ENCODE results near the gene NR5A2.

NR5A2 gene

DNA sequence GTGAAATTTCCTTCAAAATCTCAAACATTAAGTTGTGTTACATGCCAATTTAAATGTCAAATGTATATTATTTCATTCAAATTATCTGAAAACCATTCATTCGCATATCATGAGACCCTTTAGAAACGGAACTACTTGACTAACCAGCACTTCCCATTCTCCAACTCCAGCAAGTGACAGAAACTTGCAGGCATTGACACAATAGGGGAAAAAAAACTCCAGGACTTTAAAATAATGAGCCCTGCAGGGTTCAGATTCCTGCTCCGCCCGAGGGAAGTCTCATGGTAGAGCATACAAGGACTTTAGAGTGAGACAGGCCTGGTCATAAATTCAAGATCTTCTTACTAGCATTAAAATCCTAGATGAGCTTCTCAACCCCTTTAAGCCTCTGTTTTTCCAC is 138.9 kb downstream of the NR5A2 start:
- TF ChIP-seq, protein P1, sequence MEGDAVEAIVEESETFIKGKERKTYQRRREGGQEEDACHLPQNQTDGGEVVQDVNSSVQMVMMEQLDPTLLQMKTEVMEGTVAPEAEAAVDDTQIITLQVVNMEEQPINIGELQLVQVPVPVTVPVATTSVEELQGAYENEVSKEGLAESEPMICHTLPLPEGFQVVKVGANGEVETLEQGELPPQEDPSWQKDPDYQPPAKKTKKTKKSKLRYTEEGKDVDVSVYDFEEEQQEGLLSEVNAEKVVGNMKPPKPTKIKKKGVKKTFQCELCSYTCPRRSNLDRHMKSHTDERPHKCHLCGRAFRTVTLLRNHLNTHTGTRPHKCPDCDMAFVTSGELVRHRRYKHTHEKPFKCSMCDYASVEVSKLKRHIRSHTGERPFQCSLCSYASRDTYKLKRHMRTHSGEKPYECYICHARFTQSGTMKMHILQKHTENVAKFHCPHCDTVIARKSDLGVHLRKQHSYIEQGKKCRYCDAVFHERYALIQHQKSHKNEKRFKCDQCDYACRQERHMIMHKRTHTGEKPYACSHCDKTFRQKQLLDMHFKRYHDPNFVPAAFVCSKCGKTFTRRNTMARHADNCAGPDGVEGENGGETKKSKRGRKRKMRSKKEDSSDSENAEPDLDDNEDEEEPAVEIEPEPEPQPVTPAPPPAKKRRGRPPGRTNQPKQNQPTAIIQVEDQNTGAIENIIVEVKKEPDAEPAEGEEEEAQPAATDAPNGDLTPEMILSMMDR (IDR thresholded peaks at IDR 0.05; ENCODE audit: extremely low read depth, insufficient read depth, missing control alignments): no peak
- DNase-seq (ENCODE audit: low spot score): no peak
- in situ Hi-C loops (cut with MboI; ENCODE audit: low pct_unique_long_range_greater_than_20kb, low sequenced_read_pairs, unreplicated experiment): no loop called here

DNA sequence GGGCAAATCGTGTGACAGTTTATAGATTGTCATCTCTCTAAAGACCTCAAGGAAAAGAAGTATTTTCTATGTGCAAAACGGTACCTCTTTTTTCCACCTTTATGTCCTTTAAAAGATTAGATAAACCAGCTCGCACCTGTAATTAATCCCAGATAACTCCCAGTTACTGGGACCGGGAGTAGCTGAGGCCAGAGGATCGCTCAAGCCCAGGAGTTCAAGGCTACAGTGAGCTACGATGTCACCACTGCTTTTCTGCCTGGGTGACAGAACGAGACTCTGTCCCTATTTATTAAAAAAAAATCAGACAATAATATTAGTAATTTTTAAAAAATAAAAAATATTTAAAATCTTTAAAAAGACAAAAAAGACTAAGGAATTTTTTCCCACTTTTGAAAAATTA is 141.4 kb downstream of the NR5A2 start:
- in situ Hi-C loops (cut with MboI; ENCODE audit: low pct_unique_long_range_greater_than_20kb, low sequenced_read_pairs, unreplicated experiment): no loop called here
- no peak for DNase-seq (ENCODE audit: low spot score)
- TF ChIP-seq, protein P1 (IDR thresholded peaks at IDR 0.05; ENCODE audit: extremely low read depth, insufficient read depth, missing control alignments): no peak

DNA sequence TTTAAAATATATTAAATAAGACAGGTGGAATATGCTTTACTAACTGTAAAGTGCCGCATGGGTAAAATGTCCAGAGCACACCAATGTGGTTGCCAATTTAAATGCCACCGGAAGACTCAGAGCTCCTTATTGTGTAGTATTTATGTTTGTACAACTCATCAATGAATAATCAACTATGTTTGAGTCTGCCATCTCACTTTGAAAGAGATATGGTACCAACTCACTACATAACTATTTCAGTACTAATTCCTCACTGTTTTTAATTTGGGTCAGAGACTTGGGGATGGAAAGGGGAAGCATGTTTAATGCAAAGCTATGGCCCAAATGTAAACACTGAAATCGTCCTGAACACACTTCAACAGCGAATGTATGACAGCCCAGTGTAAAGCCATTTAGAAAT is 144.8 kb downstream of the NR5A2 start:
- no peak for DNase-seq (ENCODE audit: low spot score)
- in situ Hi-C loops (cut with MboI; ENCODE audit: low pct_unique_long_range_greater_than_20kb, low sequenced_read_pairs, unreplicated experiment): no loop called here
- TF ChIP-seq, protein P1 (IDR thresholded peaks at IDR 0.05; ENCODE audit: extremely low read depth, insufficient read depth, missing control alignments): no peak

DNA sequence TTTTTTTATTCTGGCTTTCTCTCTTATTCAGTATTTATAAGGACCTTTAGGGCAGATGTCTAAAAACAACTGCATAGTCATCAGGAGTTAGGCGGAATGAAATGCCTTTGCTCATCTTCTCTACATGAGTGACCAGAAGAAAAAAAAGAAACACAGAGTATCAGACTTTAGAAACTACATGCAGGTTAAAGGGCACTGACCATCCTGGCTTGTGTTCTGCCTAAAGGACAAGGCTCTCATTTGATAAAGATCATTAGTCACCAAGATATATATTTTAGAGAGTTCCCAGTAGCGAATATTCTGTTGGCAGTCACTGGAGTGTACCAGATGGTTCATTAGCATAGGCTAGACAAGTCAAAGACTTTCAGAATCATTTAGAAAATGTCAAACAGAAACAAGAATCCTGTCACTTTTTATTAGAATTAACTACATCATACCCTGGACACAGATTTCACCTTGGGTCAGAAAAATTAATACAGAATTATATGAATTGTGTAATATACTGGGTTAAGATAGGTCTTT is 145.6 kb downstream of the NR5A2 start:
- TF ChIP-seq, protein P1 (IDR thresholded peaks at IDR 0.05; ENCODE audit: extremely low read depth, insufficient read depth, missing control alignments): no peak
- in situ Hi-C loops (cut with MboI; ENCODE audit: low pct_unique_long_range_greater_than_20kb, low sequenced_read_pairs, unreplicated experiment): no loop called here
- DNase-seq (ENCODE audit: low spot score): no peak

DNA sequence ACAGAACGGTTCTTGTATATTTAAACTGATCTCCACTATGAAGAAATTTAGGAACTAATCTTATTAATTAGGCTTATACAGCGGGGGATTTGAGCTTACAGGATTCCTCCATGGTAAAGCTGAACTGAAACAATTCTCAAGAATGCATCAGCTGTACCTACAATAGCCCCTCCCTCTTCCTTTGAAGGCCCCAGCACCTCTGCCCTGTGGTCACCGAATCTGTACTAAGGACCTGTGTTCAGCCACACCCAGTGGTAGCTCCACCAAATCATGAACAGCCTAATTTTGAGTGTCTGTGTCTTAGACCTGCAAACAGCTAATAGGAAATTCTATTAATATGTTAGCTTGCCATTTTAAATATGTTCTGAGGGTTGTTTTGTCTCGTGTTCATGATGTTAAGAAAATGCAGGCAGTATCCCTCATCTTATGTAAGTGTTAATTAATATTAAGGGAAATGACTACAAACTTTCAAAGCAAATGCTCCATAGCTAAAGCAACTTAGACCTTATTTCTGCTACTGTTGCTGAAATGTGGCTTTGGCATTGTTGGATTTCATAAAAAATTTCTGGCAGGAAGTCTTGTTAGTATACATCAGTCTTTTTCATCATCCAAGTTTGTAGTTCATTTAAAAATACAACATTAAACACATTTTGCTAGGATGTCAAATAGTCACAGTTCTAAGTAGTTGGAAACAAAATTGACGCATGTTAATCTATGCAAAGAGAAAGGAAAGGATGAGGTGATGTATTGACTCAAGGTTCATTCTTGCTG is 147.2 kb downstream of the NR5A2 start:
- TF ChIP-seq, protein P1 (IDR thresholded peaks at IDR 0.05; ENCODE audit: extremely low read depth, insufficient read depth, missing control alignments): no peak
- DNase-seq (ENCODE audit: low spot score): no peak
- in situ Hi-C loops (cut with MboI; ENCODE audit: low pct_unique_long_range_greater_than_20kb, low sequenced_read_pairs, unreplicated experiment): no loop called here

DNA sequence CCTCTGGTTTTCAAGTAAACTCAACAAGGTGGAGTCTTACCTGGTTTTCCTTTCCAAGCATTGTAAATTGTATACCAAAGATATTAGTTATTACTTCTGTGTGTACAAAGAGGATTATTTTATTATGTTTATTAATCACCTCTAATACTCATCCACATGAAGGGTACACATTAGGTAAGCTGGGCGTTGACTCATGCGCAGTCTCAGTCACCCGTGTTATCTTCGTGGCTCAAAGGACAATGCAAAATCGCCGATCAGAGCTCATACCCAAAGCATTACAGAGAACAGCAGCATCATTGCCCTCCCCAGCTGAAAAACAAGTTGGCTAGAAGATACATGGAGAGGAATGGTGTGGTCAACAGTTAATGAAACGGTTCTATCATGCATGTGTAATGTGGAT is 148.7 kb downstream of the NR5A2 start:
- DNase-seq (ENCODE audit: low spot score): no peak
- in situ Hi-C loops (cut with MboI; ENCODE audit: low pct_unique_long_range_greater_than_20kb, low sequenced_read_pairs, unreplicated experiment): no loop called here
- TF ChIP-seq, protein P1 (IDR thresholded peaks at IDR 0.05; ENCODE audit: extremely low read depth, insufficient read depth, missing control alignments): no peak
